Measurements from ENCODE around the gene SNCB. TPM values are rescaled to one million over a fixed set of nuclear protein-coding genes. Genes with fewer than 3 reads are reported as not detected.
A peak's percentile ranks its signal among the peaks of the same experiment; 100 is the strongest.
"Not testable (repeated sequence)": the region's sequence is repeated elsewhere in the genome, so short reads cannot be mapped to it uniquely, and the experiment has no call there.

SNCB gene
- total and polyA plus RNA-seq, 2 of the 13 experiments (the other 11 are each of a cell fraction or from before 2014, with no cell fraction given): not detected

- TF ChIP-seq NFE2 (CRISPR knock-in tag; IDR thresholded peaks at IDR 0.05) (no peak), ZNF124 (CRISPR knock-in tag; IDR thresholded peaks at IDR 0.05) (no peak), ZNF274 (CRISPR knock-in tag; IDR thresholded peaks at IDR 0.05) (no peak), ZNF180 (CRISPR knock-in tag; IDR thresholded peaks at IDR 0.05; ENCODE audit: borderline replicate concordance, low read depth) (no peak)
These were observed 37.8 kb downstream of the SNCB start (continued) for GRCh38 chr5:176592573-176592972.

- H4K20me1 ChIP-seq (ENCODE audit: insufficient read depth, low read length); H3K79me2 ChIP-seq (ENCODE audit: insufficient read depth, low read length); H3K4me3 ChIP-seq (replicated peaks in 1 of 3; ENCODE audit: insufficient read depth in 1 of 3, low read depth in 2 of 3, low read length in 3 of 3); H3K27ac ChIP-seq (ENCODE audit: extremely low read length, insufficient read depth, low read length); H3K9me3 ChIP-seq (ENCODE audit: low read length); H2AFZ ChIP-seq (ENCODE audit: low read length); H3K27me3 ChIP-seq (ENCODE audit: control insufficient read depth in 1 of 2, insufficient read depth in 2 of 2, low read length in 2 of 2); POLR2A ChIA-PET; H3K4me2 ChIP-seq (ENCODE audit: low read depth, low read length); BruUV-seq (replicated peaks); CTCF ChIA-PET (ENCODE audit: low intra/inter-chr PET ratio, low total read pairs); H3K4me1 ChIP-seq (ENCODE audit: insufficient read depth, low read length); ATAC-seq; DNase-seq (ENCODE audit: low spot score); H3K9ac ChIP-seq (ENCODE audit: insufficient read depth, low read depth, low read length); intact Hi-C loops (cut with micrococcal nuclease; ENCODE audit: unreplicated experiment); TF ChIP-seq SP1, CREB1, FOXA1, FOXP1 (CRISPR knock-in tag; IDR thresholded peaks at IDR 0.05): not testable (repeated sequence)
- FAIRE-seq: peak; percentile 44
- H3K36me3 ChIP-seq (replicated peaks in 1 of 2; ENCODE audit: control insufficient read depth in 1 of 2, insufficient read depth in 2 of 2, low read length in 2 of 2): peaks cover 0 to 13% of the 10 kb centered on the region in 2 experiments; a peak in 1 of 5 replicates
- 65% methylated on average over 2 of the region's 2 CpGs for WGBS (ENCODE audit: low lambda C conversion rate)
- in situ Hi-C loops (cut with HindIII; ENCODE audit: extremely low pct_ligation_motif_present, low pct_unique_long_range_greater_than_20kb): loop anchor here (25.0 kb wide), 1 partner anchor 854 kb away; no protein-coding TSS in a partner anchor
- TF ChIP-seq SP1 (IDR thresholded peaks at IDR 0.05): 0 out of 2 replicates have a peak, but pooled peaks have one; percentile 35
- TF ChIP-seq PLRG1 (conservative IDR thresholded peaks at IDR 0.05): 0 out of 2 replicates have a peak, but pooled peaks have one; percentile 66
- peak; percentile 91 for TF ChIP-seq CREB1 (IDR thresholded peaks at IDR 0.05)
- peak; percentile 90; the same call in 1 of the 2 replicates for TF ChIP-seq ATM (IDR thresholded peaks at IDR 0.05; ENCODE audit: borderline replicate concordance)
- 0 out of 2 replicates have a peak, but pooled peaks have one; percentile 38 for TF ChIP-seq ZNF780A (CRISPR knock-in tag; IDR thresholded peaks at IDR 0.05)
- 0 out of 2 replicates have a peak, but pooled peaks have one; percentile 71 for TF ChIP-seq ZNF318 (CRISPR knock-in tag; IDR thresholded peaks at IDR 0.05)
- TF ChIP-seq FOXA1 (IDR thresholded peaks at IDR 0.05): peak; percentile 49; the same call in 1 of the 2 replicates
- TF ChIP-seq HOXA9 (CRISPR knock-in tag; IDR thresholded peaks at IDR 0.05; ENCODE audit: borderline replicate concordance): 0 out of 2 replicates have a peak, but pooled peaks have one; percentile 62
- TF ChIP-seq FOXP1 (IDR thresholded peaks at IDR 0.05): peak; percentile 70; the same call in 1 of the 2 replicates
These were observed 38.7 kb downstream of the SNCB start for GRCh38 chr5:176591667-176592066.
